ENCODE measurements around the gene IRS1. TPM values are rescaled to one million over a fixed set of nuclear protein-coding genes. Genes with fewer than 3 reads are reported as not detected.

IRS1 gene
- total RNA-seq, 1 experiment from 2014 or later, result 15.0 TPM

GRCh38 chr2:226705133-226705886, 94.3 kb downstream of the IRS1 start:
- Mint-ChIP-seq H3K4me1 (no peaks in the 10 kb centered on the region), H3K27ac (peak overlapping the region in 1 of 3 experiments; percentile 91; a peak in 1 of 7 replicates), H3K27me3 (ENCODE audit: low read depth) (no peaks in the 10 kb centered on the region), H3K4me3 (no peak overlapping the region), H3K9me3 (no peaks in the 10 kb centered on the region), H3K36me3 (ENCODE audit: insufficient read depth in 1 of 3, low read depth in 3 of 3) (no peaks in the 10 kb centered on the region)
- no peak overlapping the region for H3K4ac ChIP-seq (ENCODE audit: low read depth, low read length)
- no peak overlapping the region for H3K9ac ChIP-seq (ENCODE audit: extremely low read depth, insufficient read length, low read length)
- H4K20me1 ChIP-seq (ENCODE audit: control insufficient read depth, insufficient read depth, insufficient read length), result no peaks in the 10 kb centered on the region
- no peak overlapping the region for H3K23ac ChIP-seq (ENCODE audit: insufficient read length, low read depth, low read length)
- no peaks in the 10 kb centered on the region for H3K79me1 ChIP-seq (ENCODE audit: insufficient read depth, low read depth, low read length, poor library complexity, severe bottlenecking)
- no CpG with 5 or more reads among the region's 8 CpGs for WGBS (ENCODE audit: extremely low coverage, insufficient read length, low lambda C conversion rate)
- no peak overlapping the region for H4K5ac ChIP-seq (ENCODE audit: insufficient read length, low read depth, low read length)
- DNase-seq, result no peak
- no peak overlapping the region for H3K4me2 ChIP-seq (ENCODE audit: insufficient read depth, insufficient read length, low read length)
- H3K18ac ChIP-seq (ENCODE audit: insufficient read length, low read depth, low read length), result no peak overlapping the region
- H2BK20ac ChIP-seq (ENCODE audit: low read depth, low read length, poor library complexity, severe bottlenecking), result no peak overlapping the region
- no peaks in the 10 kb centered on the region for H3K23me2 ChIP-seq (ENCODE audit: insufficient read length, low read depth, low read length, poor library complexity, severe bottlenecking)
- no peak overlapping the region for H3K56ac ChIP-seq (ENCODE audit: insufficient read length, low read depth, low read length)
- H2BK12ac ChIP-seq (ENCODE audit: insufficient read length, low read depth, low read length), result no peak overlapping the region
- no peak overlapping the region for H4K8ac ChIP-seq (replicated peaks; ENCODE audit: insufficient read length, low read depth, low read length)
- no peak overlapping the region for H2BK120ac ChIP-seq (ENCODE audit: low read depth, low read length, poor library complexity, severe bottlenecking)
- no peaks in the 10 kb centered on the region for H3K9me3 ChIP-seq (ENCODE audit: control insufficient read depth, low read depth, low read length)
- no peak overlapping the region for H2AK5ac ChIP-seq (ENCODE audit: insufficient read length, low read length)
- H3K79me2 ChIP-seq (ENCODE audit: insufficient read depth, low read length), result no peaks in the 10 kb centered on the region
- H3T11ph ChIP-seq (ENCODE audit: low read length), result no peak overlapping the region
- H3K14ac ChIP-seq (ENCODE audit: insufficient read depth, low read length), result no peak overlapping the region
- no peak for TF ChIP-seq CTCF (conservative IDR thresholded peaks at IDR 0.05)
- H4K91ac ChIP-seq (ENCODE audit: insufficient read length, low read depth, low read length), result no peak overlapping the region
- no peak overlapping the region for H3K27ac ChIP-seq (ENCODE audit: insufficient read length, low read depth, low read length)
- no peak overlapping the region for H2AFZ ChIP-seq (ENCODE audit: low read length)
- no peak overlapping the region for H2BK15ac ChIP-seq (ENCODE audit: low read depth, low read length)
- no peaks in the 10 kb centered on the region for H3K4me1 ChIP-seq (ENCODE audit: insufficient read depth, low read length)
- H3K27me3 ChIP-seq (ENCODE audit: insufficient read depth, low read length), result no peaks in the 10 kb centered on the region
- H2BK5ac ChIP-seq (ENCODE audit: insufficient read length, low read length), result no peak overlapping the region

Data from H9 (cell line).